SK-N-SH (cell line): Measurements from ENCODE around the gene FAM204A.

Experiments
- CTCF ChIP-seq: fragments of 200-600 bp; sonication (generic); IDR thresholded peaks from 2 replicates; pipeline ENCODE4 v1.6.1; 2017; ENCODE audit warnings: antibody characterized with exemption, mild to moderate bottlenecking, moderate library complexity
- EP300 ChIP-seq, 2 experiments: IDR thresholded peaks; 2 replicates each; pipeline versions ENCODE4 v1.4.0 to v1.6.1; 2012; ENCODE audit warnings: borderline replicate concordance in 1 of 2, low read depth in 1 of 2, low read length in 1 of 2
- GABPA ChIP-seq: IDR thresholded peaks from 2 replicates; pipeline ENCODE4 v1.4.0; 2012; ENCODE audit warnings: low read depth, mild to moderate bottlenecking
- JUND ChIP-seq: IDR thresholded peaks from 2 replicates; pipeline ENCODE4 v1.4.0; 2012
- NFIC ChIP-seq: IDR thresholded peaks from 2 replicates; pipeline ENCODE4 v1.4.0; 2012; ENCODE audit warnings: borderline replicate concordance
- POLR2AphosphoS5 ChIP-seq: IDR thresholded peaks from 2 replicates; pipeline ENCODE4 v1.6.1; 2012; ENCODE audit warnings: low read depth, low read length
- RAD21 ChIP-seq: IDR thresholded peaks from 2 replicates; pipeline ENCODE4 v1.6.1; 2012; ENCODE audit warnings: mild to moderate bottlenecking, low read length
- REST ChIP-seq: IDR thresholded peaks from 2 replicates; pipeline ENCODE4 v1.6.1; 2012; ENCODE audit warnings: mild to moderate bottlenecking, low read depth, low read length, moderate library complexity
- RXRA ChIP-seq: IDR thresholded peaks from 2 replicates; pipeline ENCODE4 v1.4.0; 2012; ENCODE audit warnings: low read depth, mild to moderate bottlenecking, borderline replicate concordance
- SMC3 ChIP-seq: IDR thresholded peaks from 2 replicates; pipeline ENCODE4 v1.6.1; 2012; ENCODE audit warnings: low read depth, low read length, improper control_type of control experiment
- TAF1 ChIP-seq: IDR thresholded peaks from 2 replicates; pipeline ENCODE4 v1.6.1; 2012; ENCODE audit warnings: low read depth, mild to moderate bottlenecking, low read length, moderate library complexity, borderline replicate concordance
- YY1 ChIP-seq: IDR thresholded peaks from 2 replicates; pipeline ENCODE4 v1.4.0; 2012; ENCODE audit warnings: low read depth, mild to moderate bottlenecking
- TF ChIP-seq, protein P1 (sequence below): IDR thresholded peaks from 2 replicates; pipeline ENCODE4; 2012
- TF ChIP-seq, protein P2 (sequence below): IDR thresholded peaks from 2 replicates; pipeline ENCODE4 v1.4.0; 2012; ENCODE audit warnings: low read depth, borderline replicate concordance

DNA sequence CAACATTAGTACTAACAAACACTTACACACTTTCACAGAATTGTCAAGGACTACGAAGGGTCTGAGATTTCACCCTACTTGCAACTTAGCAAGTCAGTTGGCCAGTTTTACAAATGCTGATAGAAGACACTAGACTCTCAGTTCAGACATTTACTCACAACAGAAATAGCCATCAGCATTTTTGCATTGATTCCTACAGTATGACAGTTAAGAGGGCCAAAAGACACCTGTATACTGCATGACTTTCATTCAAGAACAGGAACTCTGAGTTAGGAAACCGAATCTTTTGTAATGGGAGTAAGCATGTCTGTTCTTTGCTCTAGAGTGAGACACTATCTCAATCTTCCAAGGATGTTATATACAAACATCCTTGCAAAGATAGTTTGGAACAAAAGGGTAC, 40.9 kb downstream of the FAM204A start:
- TF ChIP-seq JUND: no peak
- TF ChIP-seq EP300 (IDR thresholded peaks at IDR 0.05; ENCODE audit: borderline replicate concordance in 1 of 2, low read depth in 1 of 2, low read length in 1 of 2): no peak
- no peak for TF ChIP-seq POLR2AphosphoS5
- no peak for TF ChIP-seq CTCF
- no peak for TF ChIP-seq SMC3
- no peak for TF ChIP-seq RXRA
- TF ChIP-seq RAD21: no peak
- no peak for TF ChIP-seq YY1
- TF ChIP-seq NFIC: no peak
- no peak for TF ChIP-seq GABPA
- TF ChIP-seq, protein P1, sequence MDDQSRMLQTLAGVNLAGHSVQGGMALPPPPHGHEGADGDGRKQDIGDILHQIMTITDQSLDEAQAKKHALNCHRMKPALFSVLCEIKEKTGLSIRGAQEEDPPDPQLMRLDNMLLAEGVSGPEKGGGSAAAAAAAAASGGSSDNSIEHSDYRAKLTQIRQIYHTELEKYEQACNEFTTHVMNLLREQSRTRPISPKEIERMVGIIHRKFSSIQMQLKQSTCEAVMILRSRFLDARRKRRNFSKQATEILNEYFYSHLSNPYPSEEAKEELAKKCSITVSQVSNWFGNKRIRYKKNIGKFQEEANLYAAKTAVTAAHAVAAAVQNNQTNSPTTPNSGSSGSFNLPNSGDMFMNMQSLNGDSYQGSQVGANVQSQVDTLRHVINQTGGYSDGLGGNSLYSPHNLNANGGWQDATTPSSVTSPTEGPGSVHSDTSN: no peak
- TF ChIP-seq REST: no peak
- TF ChIP-seq TAF1: no peak
- TF ChIP-seq, protein P2, sequence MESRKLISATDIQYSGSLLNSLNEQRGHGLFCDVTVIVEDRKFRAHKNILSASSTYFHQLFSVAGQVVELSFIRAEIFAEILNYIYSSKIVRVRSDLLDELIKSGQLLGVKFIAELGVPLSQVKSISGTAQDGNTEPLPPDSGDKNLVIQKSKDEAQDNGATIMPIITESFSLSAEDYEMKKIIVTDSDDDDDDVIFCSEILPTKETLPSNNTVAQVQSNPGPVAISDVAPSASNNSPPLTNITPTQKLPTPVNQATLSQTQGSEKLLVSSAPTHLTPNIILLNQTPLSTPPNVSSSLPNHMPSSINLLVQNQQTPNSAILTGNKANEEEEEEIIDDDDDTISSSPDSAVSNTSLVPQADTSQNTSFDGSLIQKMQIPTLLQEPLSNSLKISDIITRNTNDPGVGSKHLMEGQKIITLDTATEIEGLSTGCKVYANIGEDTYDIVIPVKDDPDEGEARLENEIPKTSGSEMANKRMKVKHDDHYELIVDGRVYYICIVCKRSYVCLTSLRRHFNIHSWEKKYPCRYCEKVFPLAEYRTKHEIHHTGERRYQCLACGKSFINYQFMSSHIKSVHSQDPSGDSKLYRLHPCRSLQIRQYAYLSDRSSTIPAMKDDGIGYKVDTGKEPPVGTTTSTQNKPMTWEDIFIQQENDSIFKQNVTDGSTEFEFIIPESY: no peak
